ENCODE data around the gene TMEM214.

TMEM214 gene

GRCh38 chr2:27085062-27085672 is 52.4 kb downstream of the TMEM214 start:
- Histone ChIP-seq H2BK15ac (ENCODE audit: low read length) (no peak overlapping the region), H2BK5ac (ENCODE audit: low read length) (no peak overlapping the region), H3K27me3 (ENCODE audit: control insufficient read depth in 3 of 3, insufficient read depth in 3 of 3, low read depth in 1 of 3, low read length in 3 of 3) (peaks cover 0 to 6% (median 6%) of the 10 kb centered on the region in 3 experiments), H3K23ac (ENCODE audit: low read depth, low read length, poor library complexity) (peak overlapping the region; percentile 89), H3K18ac (ENCODE audit: low read length) (peak overlapping the region; percentile 56), H3K14ac (ENCODE audit: low read length) (no peak overlapping the region), H3K36me3 (replicated peaks in 1 of 2; ENCODE audit: control insufficient read depth in 2 of 2, insufficient read depth in 2 of 2, low read length in 2 of 2) (no peaks in the 10 kb centered on the region), H3K4ac (ENCODE audit: low read length) (no peak overlapping the region), H2AFZ (ENCODE audit: low read length) (peak overlapping the region; percentile 95), H3K79me1 (ENCODE audit: low read depth, low read length) (no peaks in the 10 kb centered on the region), H3K4me1 (ENCODE audit: control insufficient read depth in 2 of 2, insufficient read depth in 1 of 2, low read depth in 1 of 2, low read length in 2 of 2) (peaks cover 8 to 30% of the 10 kb centered on the region in 2 donors), H3K9ac (ENCODE audit: low read depth, low read length, poor library complexity) (peak overlapping the region; percentile 88), H2BK12ac (ENCODE audit: low read length) (no peak overlapping the region), H4K8ac (ENCODE audit: low read depth, low read length) (no peak overlapping the region), H2AK5ac (ENCODE audit: low read depth, low read length) (no peak overlapping the region), H4K91ac (ENCODE audit: low read depth, low read length, poor library complexity) (no peak overlapping the region), H3K4me3 (ENCODE audit: low read length in 2 of 2) (peak overlapping the region in 1 of 2 donors; percentile 74), H2BK120ac (ENCODE audit: low read depth, low read length) (no peak overlapping the region), H3K27ac (replicated peaks; ENCODE audit: low read length) (no peak overlapping the region), H3K9me3 (replicated peaks in 1 of 2; ENCODE audit: control insufficient read depth in 2 of 2, insufficient read depth in 1 of 2, low read depth in 1 of 2, low read length in 2 of 2) (no peaks in the 10 kb centered on the region), H3K4me2 (ENCODE audit: insufficient read depth, low read length, poor library complexity, severe bottlenecking) (peak overlapping the region; percentile 93)
- no CpG with 5 or more reads among the region's 10 CpGs for WGBS, 2 donors (ENCODE audit: extremely low coverage in 2 of 2, insufficient read length in 2 of 2, insufficient replicate concordance in 1 of 2)
- DNase-seq (ENCODE audit: low spot score), result no peak

GRCh38 chr2:27085673-27086089 is 52.9 kb downstream of the TMEM214 start:
- no peak overlapping the region for H4K91ac ChIP-seq (ENCODE audit: low read depth, low read length, poor library complexity)
- no peak for DNase-seq (ENCODE audit: low spot score)
- peak overlapping the region; percentile 74 for H3K4me3 ChIP-seq (ENCODE audit: low read length in 2 of 2)
- peak overlapping the region; percentile 91 for H3K14ac ChIP-seq (ENCODE audit: low read length)
- no peak overlapping the region for H3K27ac ChIP-seq (replicated peaks; ENCODE audit: low read length)
- no peak overlapping the region for H3K4ac ChIP-seq (ENCODE audit: low read length)
- peak overlapping the region; percentile 61 for H2BK15ac ChIP-seq (ENCODE audit: low read length)
- peak overlapping the region; percentile 67 for H2BK5ac ChIP-seq (ENCODE audit: low read length)
- H2AFZ ChIP-seq (ENCODE audit: low read length), result peak overlapping the region; percentile 95
- H2BK120ac ChIP-seq (ENCODE audit: low read depth, low read length), result no peak overlapping the region
- peak overlapping the region; percentile 88 for H3K9ac ChIP-seq (ENCODE audit: low read depth, low read length, poor library complexity)
- no CpG with 5 or more reads among the region's 38 CpGs for WGBS, 2 donors (ENCODE audit: extremely low coverage in 2 of 2, insufficient read length in 2 of 2, insufficient replicate concordance in 1 of 2)
- H3K23ac ChIP-seq (ENCODE audit: low read depth, low read length, poor library complexity), result peak overlapping the region; percentile 89
- peaks cover 8 to 25% of the 10 kb centered on the region in 2 donors for H3K4me1 ChIP-seq (ENCODE audit: control insufficient read depth in 2 of 2, insufficient read depth in 1 of 2, low read depth in 1 of 2, low read length in 2 of 2)
- H4K8ac ChIP-seq (ENCODE audit: low read depth, low read length), result no peak overlapping the region
- no peaks in the 10 kb centered on the region for H3K9me3 ChIP-seq (replicated peaks in 1 of 2; ENCODE audit: control insufficient read depth in 2 of 2, insufficient read depth in 1 of 2, low read depth in 1 of 2, low read length in 2 of 2)
- H2AK5ac ChIP-seq (ENCODE audit: low read depth, low read length), result no peak overlapping the region
- no peaks in the 10 kb centered on the region for H3K79me1 ChIP-seq (ENCODE audit: low read depth, low read length)
- no peaks in the 10 kb centered on the region for H3K36me3 ChIP-seq (replicated peaks in 1 of 2; ENCODE audit: control insufficient read depth in 2 of 2, insufficient read depth in 2 of 2, low read length in 2 of 2)
- no peak overlapping the region for H2BK12ac ChIP-seq (ENCODE audit: low read length)
- peak overlapping the region; percentile 93 for H3K4me2 ChIP-seq (ENCODE audit: insufficient read depth, low read length, poor library complexity, severe bottlenecking)
- H3K27me3 ChIP-seq (ENCODE audit: control insufficient read depth in 3 of 3, insufficient read depth in 3 of 3, low read depth in 1 of 3, low read length in 3 of 3), result peaks cover 0 to 6% (median 6%) of the 10 kb centered on the region in 3 experiments
- peak overlapping the region; percentile 96 for H3K18ac ChIP-seq (ENCODE audit: low read length)

- Histone ChIP-seq H2BK15ac (ENCODE audit: low read length) (peak overlapping the region; percentile 61), H3K9ac (ENCODE audit: low read depth, low read length, poor library complexity) (peak overlapping the region; percentile 88), H3K4me2 (ENCODE audit: insufficient read depth, low read length, poor library complexity, severe bottlenecking) (peak overlapping the region; percentile 93), H3K79me1 (ENCODE audit: low read depth, low read length) (no peaks in the 10 kb centered on the region), H3K4me1 (ENCODE audit: control insufficient read depth in 2 of 2, insufficient read depth in 1 of 2, low read depth in 1 of 2, low read length in 2 of 2) (peaks cover 6 to 20% of the 10 kb centered on the region in 2 donors), H3K4me3 (ENCODE audit: low read length in 2 of 2) (peak overlapping the region; percentile 74), H2BK12ac (ENCODE audit: low read length) (no peak overlapping the region), H2AK5ac (ENCODE audit: low read depth, low read length) (no peak overlapping the region), H4K8ac (ENCODE audit: low read depth, low read length) (no peak overlapping the region), H3K14ac (ENCODE audit: low read length) (peak overlapping the region; percentile 91), H4K91ac (ENCODE audit: low read depth, low read length, poor library complexity) (no peak overlapping the region), H3K9me3 (replicated peaks in 1 of 2; ENCODE audit: control insufficient read depth in 2 of 2, insufficient read depth in 1 of 2, low read depth in 1 of 2, low read length in 2 of 2) (no peaks in the 10 kb centered on the region), H2BK120ac (ENCODE audit: low read depth, low read length) (no peak overlapping the region), H3K18ac (ENCODE audit: low read length) (peak overlapping the region; percentile 96), H3K23ac (ENCODE audit: low read depth, low read length, poor library complexity) (peak overlapping the region; percentile 89), H3K27me3 (ENCODE audit: control insufficient read depth in 3 of 3, insufficient read depth in 3 of 3, low read depth in 1 of 3, low read length in 3 of 3) (peaks cover 0 to 6% (median 6%) of the 10 kb centered on the region in 3 experiments), H2BK5ac (ENCODE audit: low read length) (peak overlapping the region; percentile 67), H3K36me3 (replicated peaks in 1 of 2; ENCODE audit: control insufficient read depth in 2 of 2, insufficient read depth in 2 of 2, low read length in 2 of 2) (no peaks in the 10 kb centered on the region), H3K27ac (replicated peaks; ENCODE audit: low read length) (no peak overlapping the region), H3K4ac (ENCODE audit: low read length) (no peak overlapping the region), H2AFZ (ENCODE audit: low read length) (peak overlapping the region; percentile 95)
- WGBS, 2 donors (ENCODE audit: extremely low coverage in 2 of 2, insufficient read length in 2 of 2, insufficient replicate concordance in 1 of 2), result no CpG with 5 or more reads among the region's 81 CpGs
- peak; percentile 95 for DNase-seq (ENCODE audit: low spot score)
Measured at GRCh38 chr2:27086090-27086723, 53.4 kb downstream of the TMEM214 start.

Data from neuronal stem cell (in vitro differentiated cells).